NCI-H2029 (cell line): ENCODE results near the gene MYCBPAP.
A peak's percentile ranks its signal among the peaks of the same experiment; 100 is the strongest.

ENCODE experiments used
- DNase-seq: peaks from one replicate; lab custom pipeline; 2025; lab: John Stamatoyannopoulos, UW

Gene MYCBPAP

DNA sequence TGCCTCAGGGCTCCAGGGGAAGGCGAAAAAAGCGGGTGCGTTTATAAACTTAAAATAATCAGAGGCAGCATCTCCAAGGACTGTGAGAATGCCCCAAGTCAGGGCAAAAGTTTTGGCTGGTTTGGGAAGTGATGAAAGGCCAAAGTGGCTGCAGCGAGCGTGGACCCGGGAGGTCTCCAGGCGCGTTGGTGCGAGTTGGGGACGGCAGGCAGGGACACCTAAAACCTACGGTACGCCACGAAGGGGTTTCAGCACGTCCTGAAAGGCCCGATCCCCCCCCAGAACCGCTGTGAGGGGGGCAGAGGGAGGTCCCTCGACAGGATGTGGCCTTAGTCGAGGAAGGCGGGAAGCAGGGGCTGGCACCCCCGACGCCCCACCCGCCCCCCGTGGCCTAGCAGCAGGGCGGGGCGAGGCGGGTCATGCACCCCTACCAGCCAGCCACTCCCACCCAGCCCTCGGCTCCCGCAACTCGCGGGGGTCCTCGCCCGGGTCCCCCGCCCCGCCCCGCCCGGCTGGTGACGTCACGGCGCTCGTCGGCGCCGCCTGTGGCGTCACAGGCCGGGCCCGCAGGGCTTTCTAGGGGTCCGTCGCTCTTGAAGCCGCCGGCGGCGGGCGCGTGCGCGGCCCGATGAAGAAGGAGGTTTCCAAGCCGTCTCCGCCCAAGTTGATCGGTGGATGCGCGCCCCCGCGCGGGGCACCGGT, at the start of gene MYCBPAP:
MYCBPAP (plus strand) TSS at position 569 of the 702 bp plus-strand sequence. CDS start 236 bp downstream, outside the sequence.
- DNase-seq = no peak

GRCh38 chr17:50458701-50459676, 49.2 kb upstream of the MYCBPAP start:
- DNase-seq = peak; percentile 91

DNA sequence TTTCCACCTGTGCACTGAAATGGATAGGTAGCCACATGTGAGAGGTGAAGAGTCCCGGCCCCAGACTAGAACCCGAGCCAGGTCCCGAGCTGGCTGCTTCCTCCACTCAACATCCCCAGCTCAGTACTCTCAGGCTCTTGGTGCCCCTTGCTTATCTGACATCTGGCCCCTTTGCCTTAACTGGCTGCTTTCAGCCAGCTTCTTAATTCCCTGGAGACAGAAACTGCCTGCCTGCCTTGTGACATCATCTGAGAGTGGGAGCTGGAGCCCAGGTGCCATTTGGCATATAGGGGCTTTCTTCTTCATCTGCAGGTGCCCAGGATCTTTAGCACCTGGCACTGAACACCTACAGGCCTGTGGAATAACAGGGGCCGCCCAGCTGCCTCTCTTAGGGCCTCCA, 48.5 kb upstream of the MYCBPAP start:
- DNase-seq = no peak

GRCh38 chr17:50460831-50461526, 47.3 kb upstream of the MYCBPAP start:
- no peak for DNase-seq

- DNase-seq = no peak
These were observed 46.6 kb upstream of the MYCBPAP start for GRCh38 chr17:50461550-50462132.

- DNase-seq = peak; percentile 44
These were observed 45.8 kb upstream of the MYCBPAP start for GRCh38 chr17:50462446-50462845.

DNA sequence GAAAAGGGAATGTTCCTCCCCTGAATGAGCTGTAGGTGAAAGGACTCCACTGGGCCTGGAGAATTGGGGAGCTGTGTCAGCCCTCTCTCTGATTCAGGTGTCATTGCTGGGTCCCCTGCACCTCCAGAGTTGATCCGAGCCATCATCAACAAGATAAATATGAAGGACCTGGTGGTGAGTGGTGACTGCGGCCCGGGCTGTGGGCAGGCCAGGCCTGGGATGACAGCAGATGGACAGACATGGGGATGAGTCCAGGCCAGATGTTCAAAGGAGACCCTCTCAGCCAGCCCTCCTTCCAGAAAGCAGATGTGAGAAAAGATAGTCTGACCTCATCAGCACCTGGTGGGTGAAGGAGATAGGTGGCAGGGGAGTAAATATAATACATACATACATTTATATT, 44.1 kb upstream of the MYCBPAP start:
- DNase-seq = no peak

GRCh38 chr17:50464736-50465135, 43.5 kb upstream of the MYCBPAP start:
- no peak for DNase-seq

DNA sequence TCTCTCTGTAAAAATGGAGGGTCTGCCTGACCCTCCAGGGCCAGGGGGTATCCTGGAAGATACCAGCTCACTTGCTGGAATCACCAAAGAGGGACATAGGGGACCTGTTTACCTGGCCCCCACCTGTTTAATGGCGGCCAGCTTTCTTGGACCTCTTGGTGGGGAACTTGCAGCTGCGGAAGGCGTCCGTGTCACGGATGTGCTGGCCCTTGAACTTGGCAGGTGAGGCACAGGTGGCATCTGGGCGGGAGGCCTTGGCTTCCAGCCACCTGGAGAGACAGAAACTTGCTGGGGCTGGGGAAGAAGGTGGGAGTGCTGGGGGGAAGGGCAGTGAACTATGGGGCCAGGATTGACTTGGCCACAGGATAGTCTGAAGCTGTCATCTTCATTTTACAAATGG, 43.1 kb upstream of the MYCBPAP start:
- DNase-seq = peak; percentile 28

DNA sequence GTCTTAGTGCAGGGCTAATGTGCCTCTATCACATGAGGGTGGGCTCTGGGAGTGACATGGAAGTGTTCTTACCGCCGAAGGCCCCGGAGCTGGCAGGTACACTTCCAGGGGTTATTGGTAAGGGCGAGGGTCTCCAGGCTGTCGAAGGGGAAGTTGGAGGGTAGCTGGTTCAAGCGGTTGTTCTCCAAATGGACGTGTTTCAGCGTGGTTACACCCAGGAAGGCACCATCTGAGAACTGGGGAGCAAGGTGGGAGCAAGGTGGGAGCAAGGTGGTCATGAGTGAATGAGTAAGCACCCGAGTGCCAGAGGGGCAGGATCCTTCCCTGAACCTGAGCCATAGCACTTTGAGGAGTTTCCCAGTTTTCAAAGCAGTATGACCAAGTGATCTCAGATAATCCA, 42.6 kb upstream of the MYCBPAP start:
- no peak for DNase-seq

- DNase-seq = peak; percentile 71
These were observed 41.7 kb upstream of the MYCBPAP start for GRCh38 chr17:50466371-50467113.

GRCh38 chr17:50467114-50467854, 41.0 kb upstream of the MYCBPAP start:
- no peak for DNase-seq

DNA sequence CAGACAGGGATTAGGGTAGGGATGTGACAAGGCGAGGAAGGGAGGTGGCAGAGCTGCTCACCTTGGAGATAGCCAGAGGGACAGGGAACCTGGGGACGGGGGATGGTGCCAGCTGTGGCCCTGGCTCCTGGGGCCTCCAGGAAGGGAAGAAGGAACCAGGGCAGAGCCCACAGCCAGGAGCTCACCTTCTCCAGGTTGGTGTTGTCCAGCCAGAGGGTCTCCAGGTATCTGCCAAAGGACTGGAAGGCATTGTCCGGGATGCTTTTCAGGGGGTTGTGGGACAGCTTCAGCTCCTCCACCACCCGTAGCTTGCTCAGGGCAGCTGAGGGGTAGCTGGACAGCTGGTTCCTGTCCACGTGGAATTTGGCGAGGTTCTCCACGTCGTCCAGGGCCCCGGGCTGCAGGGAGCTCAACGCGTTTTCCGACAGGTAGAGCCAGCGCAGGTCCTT, 40.4 kb upstream of the MYCBPAP start:
- no peak for DNase-seq

- DNase-seq = no peak
These were observed 39.7 kb upstream of the MYCBPAP start, which contains the start of gene CHAD for GRCh38 chr17:50468304-50469207. TSS of gene CHAD (minus strand) at chr17:50468880. CDS start at chr17:50468813, 67 bp downstream.

GRCh38 chr17:50469208-50469605, 39.0 kb upstream of the MYCBPAP start:
- DNase-seq = no peak

GRCh38 chr17:50469671-50470305, 38.5 kb upstream of the MYCBPAP start:
- no peak for DNase-seq

- DNase-seq = no peak
These were observed 37.8 kb upstream of the MYCBPAP start for GRCh38 chr17:50470426-50470825.

GRCh38 chr17:50471009-50471905, 37.0 kb upstream of the MYCBPAP start:
- no peak for DNase-seq
